Measurements from ENCODE around the gene ZAP70. TPM values are rescaled to one million over a fixed set of nuclear protein-coding genes. Genes with fewer than 3 reads are reported as not detected.

The ZAP70 gene
- total and polyA plus RNA-seq, 9 donors: 0.45 to 2.0 (median 0.75) TPM

DNA sequence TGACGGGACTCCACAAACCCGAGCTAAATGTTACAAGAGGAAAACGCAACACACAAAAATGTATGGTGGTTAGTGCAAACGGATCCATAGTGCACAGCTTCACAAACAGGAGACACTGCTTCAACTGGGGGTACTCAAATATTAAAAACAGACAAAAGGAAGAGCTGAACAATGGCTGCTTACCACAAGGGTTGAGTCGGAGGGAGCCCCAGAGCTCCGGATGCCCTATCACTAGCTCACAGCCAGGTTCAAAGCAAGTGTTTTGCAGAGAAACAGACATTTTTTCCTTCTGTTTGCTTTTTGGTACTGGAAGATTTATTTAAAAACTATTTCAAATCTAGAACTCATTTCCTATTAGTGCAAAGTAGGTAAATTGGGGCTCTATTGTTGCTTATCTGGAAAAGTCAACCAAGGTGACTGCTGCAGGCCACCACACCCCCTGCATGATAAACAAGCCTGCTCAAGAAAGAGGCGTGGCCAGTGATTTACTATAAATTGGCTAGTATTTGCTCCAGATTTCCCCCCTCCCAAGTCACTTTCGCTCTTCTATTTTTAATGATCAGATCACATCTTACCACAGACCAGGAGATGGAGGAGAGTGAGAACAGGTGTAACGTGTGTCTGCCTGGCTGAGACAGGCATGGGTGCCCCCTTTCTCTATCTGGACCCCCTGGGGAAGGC, 46.5 kb downstream of the ZAP70 start:
- no peak for TF ChIP-seq EP300 (IDR thresholded peaks at IDR 0.05)
- TF ChIP-seq POLR2A (IDR thresholded peaks at IDR 0.05): no peak
- TF ChIP-seq, protein P1, sequence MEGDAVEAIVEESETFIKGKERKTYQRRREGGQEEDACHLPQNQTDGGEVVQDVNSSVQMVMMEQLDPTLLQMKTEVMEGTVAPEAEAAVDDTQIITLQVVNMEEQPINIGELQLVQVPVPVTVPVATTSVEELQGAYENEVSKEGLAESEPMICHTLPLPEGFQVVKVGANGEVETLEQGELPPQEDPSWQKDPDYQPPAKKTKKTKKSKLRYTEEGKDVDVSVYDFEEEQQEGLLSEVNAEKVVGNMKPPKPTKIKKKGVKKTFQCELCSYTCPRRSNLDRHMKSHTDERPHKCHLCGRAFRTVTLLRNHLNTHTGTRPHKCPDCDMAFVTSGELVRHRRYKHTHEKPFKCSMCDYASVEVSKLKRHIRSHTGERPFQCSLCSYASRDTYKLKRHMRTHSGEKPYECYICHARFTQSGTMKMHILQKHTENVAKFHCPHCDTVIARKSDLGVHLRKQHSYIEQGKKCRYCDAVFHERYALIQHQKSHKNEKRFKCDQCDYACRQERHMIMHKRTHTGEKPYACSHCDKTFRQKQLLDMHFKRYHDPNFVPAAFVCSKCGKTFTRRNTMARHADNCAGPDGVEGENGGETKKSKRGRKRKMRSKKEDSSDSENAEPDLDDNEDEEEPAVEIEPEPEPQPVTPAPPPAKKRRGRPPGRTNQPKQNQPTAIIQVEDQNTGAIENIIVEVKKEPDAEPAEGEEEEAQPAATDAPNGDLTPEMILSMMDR (IDR thresholded peaks at IDR 0.05): no peak
- Histone ChIP-seq H3K4me3 (no peak overlapping the region), H3K27ac (no peak overlapping the region), H3K27me3 (no peaks in the 10 kb centered on the region), H3K4me1 (ENCODE audit: insufficient read depth) (peaks cover 2% of the 10 kb centered on the region), H3K9me3 (no peaks in the 10 kb centered on the region), H3K36me3 (no peaks in the 10 kb centered on the region)
- 95 to 97% (median 96%) methylated on average over 9 of the region's 9 CpGs for WGBS, 3 donors
- DNase-seq: no peak
- intact Hi-C loops (cut with DNase I): no loop called here

DNA sequence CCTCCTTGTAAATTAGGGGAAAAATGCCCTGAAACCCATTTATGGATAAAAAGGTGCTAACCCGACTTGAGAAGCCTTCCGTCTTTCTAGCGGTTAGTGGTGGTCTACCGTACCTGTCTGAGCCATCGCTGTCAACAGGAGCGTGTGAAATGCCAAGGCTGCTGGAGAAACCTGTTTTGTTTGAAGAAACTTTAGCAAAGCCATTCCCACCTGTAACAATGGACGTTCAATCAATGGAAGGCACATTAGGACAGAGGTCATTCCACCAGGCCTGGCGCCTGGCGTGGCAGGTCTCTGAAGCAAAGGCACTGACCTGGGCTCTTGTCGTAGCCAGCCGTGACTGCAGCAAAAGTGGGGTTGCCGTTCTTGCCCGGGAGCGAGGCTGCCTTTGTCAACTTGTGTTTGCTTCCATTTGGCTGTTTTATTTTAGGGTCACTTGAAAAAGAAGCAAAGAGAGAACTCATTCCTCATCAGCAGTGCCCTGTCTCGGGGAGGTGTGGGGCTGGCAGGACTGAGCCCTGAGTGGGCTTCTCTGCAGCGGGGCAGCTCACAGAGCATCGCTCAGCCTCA, 47.2 kb downstream of the ZAP70 start:
- Histone ChIP-seq H3K27ac (no peak overlapping the region), H3K36me3 (no peaks in the 10 kb centered on the region), H3K9me3 (no peaks in the 10 kb centered on the region), H3K27me3 (no peaks in the 10 kb centered on the region), H3K4me3 (no peak overlapping the region), H3K4me1 (ENCODE audit: insufficient read depth) (peaks cover 2% of the 10 kb centered on the region)
- TF ChIP-seq EP300 (IDR thresholded peaks at IDR 0.05): no peak
- TF ChIP-seq, protein P1 (IDR thresholded peaks at IDR 0.05): no peak
- TF ChIP-seq POLR2A (IDR thresholded peaks at IDR 0.05): no peak
- no peak for DNase-seq
- intact Hi-C loops (cut with DNase I): no loop called here
- 95 to 97% (median 97%) methylated on average over 17 of the region's 17 CpGs for WGBS, 3 donors

DNA sequence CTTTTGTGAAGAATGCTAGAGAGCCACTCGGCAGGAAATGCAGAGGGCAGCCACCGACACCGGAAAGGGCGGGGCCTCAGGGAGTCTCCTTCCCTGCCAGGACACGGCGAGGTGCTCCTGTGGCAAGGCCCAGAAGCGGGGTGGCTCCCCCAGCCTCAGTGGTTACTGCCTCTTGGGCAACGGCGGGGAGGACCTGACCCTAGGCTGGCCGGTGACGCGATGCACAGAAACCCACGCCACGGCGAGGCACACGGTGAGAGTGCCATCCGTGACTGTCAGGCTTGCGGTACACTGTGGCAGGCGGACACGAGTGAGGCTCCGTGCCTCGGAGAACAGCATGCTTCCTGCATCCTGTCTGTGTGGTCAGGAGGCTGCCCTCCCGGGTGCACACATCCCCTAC, 47.8 kb downstream of the ZAP70 start:
- H3K36me3 ChIP-seq: no peaks in the 10 kb centered on the region
- intact Hi-C loops (cut with DNase I): no loop called here

DNA sequence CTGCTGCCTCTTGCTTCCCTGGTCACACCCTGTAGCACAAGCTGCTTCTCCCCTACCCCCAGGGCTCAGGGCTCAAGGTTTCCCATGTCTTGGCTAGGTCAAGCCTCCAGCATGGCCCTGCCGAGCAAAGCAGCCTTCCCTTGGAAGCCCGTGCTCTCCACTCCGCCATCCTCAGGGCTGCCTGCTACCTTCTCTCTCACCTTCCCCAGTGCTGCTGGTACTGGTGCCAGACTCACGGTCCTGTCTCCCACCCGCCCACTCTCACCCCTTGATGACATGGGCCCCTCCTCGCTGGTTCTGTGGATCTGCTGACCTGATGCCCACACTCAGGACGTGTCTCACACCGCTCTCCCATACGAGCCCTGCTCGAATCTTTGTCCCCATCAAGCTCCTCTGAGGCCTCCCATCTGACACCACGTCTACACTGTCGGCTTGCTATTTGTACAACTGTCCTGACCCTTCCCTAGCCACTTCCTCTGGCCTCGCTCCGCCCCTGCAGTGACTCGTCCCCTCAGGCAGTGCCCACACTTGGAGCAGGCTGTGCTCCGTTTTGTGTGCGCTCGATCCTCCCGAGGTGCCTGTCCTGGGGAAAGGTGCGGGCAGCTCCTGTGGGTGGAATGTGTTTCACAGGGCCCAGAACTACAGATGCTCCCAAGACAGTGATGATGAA, 49.9 kb downstream of the ZAP70 start:
- H3K27ac ChIP-seq: no peak overlapping the region
- no peak overlapping the region for H3K4me3 ChIP-seq
- no peaks in the 10 kb centered on the region for H3K27me3 ChIP-seq
- H3K36me3 ChIP-seq: no peaks in the 10 kb centered on the region
- no peak for DNase-seq
- no peaks in the 10 kb centered on the region for H3K9me3 ChIP-seq
- H3K4me1 ChIP-seq (ENCODE audit: insufficient read depth): peaks cover 2% of the 10 kb centered on the region
- 93 to 94% (median 93%) methylated on average over 20 of the region's 20 CpGs for WGBS, 3 donors
- no peak for TF ChIP-seq POLR2A (IDR thresholded peaks at IDR 0.05)
- TF ChIP-seq, protein P1 (IDR thresholded peaks at IDR 0.05): no peak
- TF ChIP-seq EP300 (IDR thresholded peaks at IDR 0.05): no peak
- intact Hi-C loops (cut with DNase I): no loop called here

More for the DNA sequence above, 47.8 kb downstream of the ZAP70 start:
- Histone ChIP-seq H3K4me3 (no peak overlapping the region), H3K9me3 (no peaks in the 10 kb centered on the region), H3K4me1 (ENCODE audit: insufficient read depth) (peaks cover 2% of the 10 kb centered on the region), H3K27ac (no peak overlapping the region), H3K27me3 (no peaks in the 10 kb centered on the region)
- 90 to 94% (median 91%) methylated on average over 16 to 23 of the region's 23 CpGs for WGBS, 3 donors
- no peak for DNase-seq
- TF ChIP-seq, protein P1 (IDR thresholded peaks at IDR 0.05): no peak
- no peak for TF ChIP-seq EP300 (IDR thresholded peaks at IDR 0.05)
- no peak for TF ChIP-seq POLR2A (IDR thresholded peaks at IDR 0.05)

Data from ovary (tissue), 9 donors.